ENCODE measurements around the gene FNIP2. TPM values are rescaled to one million over a fixed set of nuclear protein-coding genes. Genes with fewer than 3 reads are reported as not detected.

FNIP2 gene
- polyA plus RNA-seq, 10 donors = 12.8 to 17.8 (median 14.2) TPM

- no peak for DNase-seq
These were observed 67.2 kb downstream of the FNIP2 start for GRCh38 chr4:158836002-158836369.

GRCh38 chr4:158836828-158837449 is 68.1 kb downstream of the FNIP2 start:
- DNase-seq = no peak

GRCh38 chr4:158837527-158838141 is 68.8 kb downstream of the FNIP2 start:
- no peak for DNase-seq

GRCh38 chr4:158840131-158840530 is 71.3 kb downstream of the FNIP2 start:
- DNase-seq = no peak

- no peak for DNase-seq
These were observed 72.7 kb downstream of the FNIP2 start for GRCh38 chr4:158841540-158841939.

GRCh38 chr4:158845311-158846041 is 76.7 kb downstream of the FNIP2 start:
- DNase-seq = no peak

GRCh38 chr4:158847535-158847934 is 78.7 kb downstream of the FNIP2 start:
- DNase-seq = no peak

GRCh38 chr4:158849681-158850080 is 80.9 kb downstream of the FNIP2 start:
- DNase-seq = no peak

GRCh38 chr4:158850371-158850770 is 81.5 kb downstream of the FNIP2 start:
- no peak for DNase-seq

GRCh38 chr4:158850800-158851644 is 82.2 kb downstream of the FNIP2 start:
- peak; percentile 14 to 68 (median 38) for DNase-seq

GRCh38 chr4:158854236-158854635 is 85.4 kb downstream of the FNIP2 start:
- DNase-seq = no peak

- DNase-seq = peak in 2 of 3 donors; percentile 13 to 53
These were observed 88.0 kb downstream of the FNIP2 start for GRCh38 chr4:158856852-158857251.

- no peak for DNase-seq
These were observed 89.1 kb downstream of the FNIP2 start for GRCh38 chr4:158857951-158858350.

- DNase-seq = no peak
These were observed 89.8 kb downstream of the FNIP2 start for GRCh38 chr4:158858410-158859199.

GRCh38 chr4:158859661-158860060 is 90.8 kb downstream of the FNIP2 start:
- no peak for DNase-seq

GRCh38 chr4:158860856-158861255 is 92.0 kb downstream of the FNIP2 start:
- DNase-seq = no peak

GRCh38 chr4:158861281-158861680 is 92.5 kb downstream of the FNIP2 start:
- DNase-seq = no peak

- DNase-seq = no peak
These were observed 92.9 kb downstream of the FNIP2 start for GRCh38 chr4:158861766-158862165.

- no peak for DNase-seq
These were observed 94.5 kb downstream of the FNIP2 start for GRCh38 chr4:158863296-158863695.

- DNase-seq = no peak
These were observed 96.8 kb downstream of the FNIP2 start for GRCh38 chr4:158865520-158866177.

GRCh38 chr4:158869001-158869400 is 100.2 kb downstream of the FNIP2 start:
- no peak for DNase-seq
